K562 (cell line): Measurements from ENCODE around the gene PHTF1.

Experiments
- CTCF ChIP-seq, 3 experiments: IDR thresholded peaks in 2 of 3; conservative IDR thresholded peaks in 1 of 3; 2 replicates each; pipeline ENCODE4 v1.5.1; 2011 to 2012; ENCODE audit warnings: low read length in 3 of 3, mild to moderate bottlenecking in 3 of 3, control low read depth in 2 of 3, improper control_type of control experiment in 1 of 3, inconsistent platforms in 1 of 3, low read depth in 1 of 3, mixed read lengths in 1 of 3, moderate library complexity in 1 of 3; ENCODE audit not compliant: insufficient read depth in 2 of 3
- EGR1 ChIP-seq: fragments of 450-650 bp; conservative IDR thresholded peaks from 2 replicates; pipeline ENCODE4 v1.6.1; 2017; ENCODE audit warnings: mild to moderate bottlenecking
- EZH2 ChIP-seq: IDR thresholded peaks from 2 replicates; pipeline ENCODE4 v1.6.1; 2012; ENCODE audit warnings: low read depth, mild to moderate bottlenecking, inconsistent platforms, low read length, borderline replicate concordance
- MYC ChIP-seq, 2 experiments: fragments of 250-450 bp in 1 of 2; sonication (Bioruptor Pico) in 1 of 2; IDR thresholded peaks; 2 replicates each; pipeline versions ENCODE4 v1.5.1 to v1.6.1; 2012 to 2021; ENCODE audit warnings: low read depth in 2 of 2, borderline replicate concordance in 1 of 2, improper control_type of control experiment in 1 of 2, low read length in 1 of 2, mild to moderate bottlenecking in 1 of 2, moderate library complexity in 1 of 2
- NUFIP1 ChIP-seq: fragments of 450-650 bp; IDR thresholded peaks from 2 replicates; pipeline ENCODE4 v1.6.1; 2018; ENCODE audit not compliant: partially characterized antibody
- RAD51 ChIP-seq: fragments of 450-650 bp; IDR thresholded peaks from 2 replicates; pipeline ENCODE4 v1.7.1; 2016; ENCODE audit warnings: low read depth, mild to moderate bottlenecking, borderline replicate concordance
- SPI1 ChIP-seq: IDR thresholded peaks from 2 replicates; pipeline ENCODE4 v1.6.1; 2011; ENCODE audit warnings: low read depth, low read length, control low read depth, borderline replicate concordance
- SREBF1 ChIP-seq: fragments of 150-350 bp; IDR thresholded peaks from 2 replicates; pipeline ENCODE4 v1.6.1; 2014; ENCODE audit warnings: antibody characterized with exemption, low read depth, low read length, borderline replicate concordance
- TAF1 ChIP-seq: IDR thresholded peaks from 2 replicates; pipeline ENCODE4 v1.6.1; 2011; ENCODE audit warnings: mild to moderate bottlenecking, low read length, moderate library complexity; ENCODE audit not compliant: insufficient read depth, control insufficient read depth, severe bottlenecking; ENCODE audit errors: extremely low read depth
- ZNF146 ChIP-seq: IDR thresholded peaks from one replicate; pipeline ENCODE4 v1.6.1; 2018; ENCODE audit warnings: missing compliant biosample characterization; ENCODE audit not compliant: unreplicated experiment
- ZNF347 ChIP-seq: fragments of 450-650 bp; formaldehyde crosslinking; IDR thresholded peaks from 2 replicates; pipeline ENCODE4 v1.4.0; 2020; ENCODE audit warnings: low read depth, mild to moderate bottlenecking, moderate library complexity
- ZNF41 ChIP-seq: fragments of 250-450 bp; sonication (Bioruptor Pico); conservative IDR thresholded peaks from 2 replicates; pipeline ENCODE4 v1.4.0; 2020; ENCODE audit warnings: mild to moderate bottlenecking
- ZNF561 ChIP-seq: fragments of 450-650 bp; formaldehyde crosslinking; conservative IDR thresholded peaks from 2 replicates; pipeline ENCODE4 v1.4.0; 2020; ENCODE audit warnings: mild to moderate bottlenecking, moderate library complexity
- ZNF584 ChIP-seq: fragments of 200-800 bp; sonication (Bioruptor generic); IDR thresholded peaks from 2 replicates; pipeline ENCODE4 v1.6.1; 2016; ENCODE audit warnings: low read depth, mild to moderate bottlenecking, missing genetic modification characterization, missing compliant biosample characterization

GRCh38 chr1:113714606-113715269 is 44.5 kb downstream of the PHTF1 start:
- TF ChIP-seq TAF1 = no peak
- no peak for TF ChIP-seq EGR1
- TF ChIP-seq ZNF584 = no peak
- TF ChIP-seq SREBF1 = no peak
- TF ChIP-seq MYC (IDR thresholded peaks at IDR 0.05; ENCODE audit: low read depth, low read length) = no peak
- TF ChIP-seq MYC (CRISPR knock-in tag; IDR thresholded peaks at IDR 0.05; ENCODE audit: borderline replicate concordance, low read depth) = no peak
- no peak for TF ChIP-seq ZNF561
- no peak for TF ChIP-seq ZNF41 (CRISPR knock-in tag)
- TF ChIP-seq CTCF (IDR thresholded peaks at IDR 0.05 in 2 of 3, conservative IDR thresholded peaks at IDR 0.05 in 1 of 3; ENCODE audit: insufficient read depth in 2 of 3, low read depth in 1 of 3, low read length in 3 of 3) = peak in 2 of 3 experiments; percentile 17 to 24; a peak in 2 of 6 replicates
- TF ChIP-seq EZH2 = no peak
- no peak for TF ChIP-seq RAD51
- TF ChIP-seq ZNF347 (CRISPR knock-in tag) = no peak
- no peak for TF ChIP-seq ZNF146 (CRISPR knock-in tag)
- TF ChIP-seq SPI1 = no peak
- TF ChIP-seq NUFIP1 = no peak
